Measurements from ENCODE around the gene NT5C2. TPM values are rescaled to one million over a fixed set of nuclear protein-coding genes. Genes with fewer than 3 reads are reported as not detected.
"Not testable (repeated sequence)": the region's sequence is repeated elsewhere in the genome, so short reads cannot be mapped to it uniquely, and the experiment has no call there.

Gene NT5C2
- total and polyA plus RNA-seq, 5 donors from 2014 or later: 52.4 to 59.6 (median 56.9) TPM

GRCh38 chr10:103197903-103198302, 4.8 kb upstream of the NT5C2 start:
- Mint-ChIP-seq H3K27ac (no peak overlapping the region), H3K9me3 (no peaks in the 10 kb centered on the region), H3K27me3 (peaks cover 8% of the 10 kb centered on the region), H3K36me3 (no peaks in the 10 kb centered on the region), H3K4me3 (peak overlapping the region in 1 of 4 donors; percentile 40), H3K4me1 (peaks cover 3 to 10% (median 7%) of the 10 kb centered on the region in 4 donors)
- Histone ChIP-seq H3K27me3 (ENCODE audit: control insufficient read depth, insufficient read depth, low read length) (no peaks in the 10 kb centered on the region), H3K36me3 (ENCODE audit: control insufficient read depth, insufficient read depth, low read length) (no peaks in the 10 kb centered on the region), H3K9me3 (ENCODE audit: control insufficient read depth in 2 of 2, low read length in 2 of 2) (no peaks in the 10 kb centered on the region), H3K4me1 (ENCODE audit: control insufficient read depth, insufficient read depth, low read length, poor library complexity, severe bottlenecking) (peaks cover 4% of the 10 kb centered on the region), H3K27ac (ENCODE audit: insufficient read depth, low read length, poor library complexity, severe bottlenecking) (no peak overlapping the region), H3K4me3 (ENCODE audit: low read depth, low read length) (no peak overlapping the region)
- ATAC-seq (ENCODE audit: low read depth in 2 of 2): no peak
- no peak for DNase-seq

DNA sequence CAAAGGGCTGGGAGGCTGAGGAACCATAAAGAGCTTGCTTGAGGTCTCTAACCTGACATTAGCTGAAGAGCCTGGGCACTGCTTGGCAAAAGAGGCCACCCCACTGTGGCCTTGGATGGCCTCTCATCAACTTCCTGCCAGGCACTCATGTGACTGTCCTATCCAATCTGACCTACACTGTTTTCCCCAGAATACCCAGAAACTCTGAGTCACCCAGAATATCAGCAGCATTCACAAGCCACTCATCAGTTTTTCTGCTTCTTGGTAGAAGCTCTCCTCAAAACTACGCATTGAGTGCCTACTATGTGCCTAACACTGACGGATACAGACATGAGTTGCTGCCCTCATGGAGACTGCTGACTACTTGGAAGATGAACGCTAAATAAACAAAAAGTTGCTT, 4.1 kb upstream of the NT5C2 start:
- peak overlapping the region in 1 of 4 donors; percentile 15 for H3K4me3 Mint-ChIP-seq
- H3K27me3 Mint-ChIP-seq: peaks cover 8% of the 10 kb centered on the region
- Histone ChIP-seq H3K4me1 (ENCODE audit: control insufficient read depth, insufficient read depth, low read length, poor library complexity, severe bottlenecking) (peaks cover 4% of the 10 kb centered on the region), H3K36me3 (ENCODE audit: control insufficient read depth, insufficient read depth, low read length) (no peaks in the 10 kb centered on the region), H3K27ac (ENCODE audit: insufficient read depth, low read length, poor library complexity, severe bottlenecking) (no peak overlapping the region), H3K9me3 (ENCODE audit: control insufficient read depth in 2 of 2, low read length in 2 of 2) (no peaks in the 10 kb centered on the region), H3K4me3 (ENCODE audit: low read depth, low read length) (no peak overlapping the region), H3K27me3 (ENCODE audit: control insufficient read depth, insufficient read depth, low read length) (no peaks in the 10 kb centered on the region)
- peak in 1 of 3 donors; percentile 28 for DNase-seq
- H3K4me1 Mint-ChIP-seq: peaks cover 3 to 15% (median 8%) of the 10 kb centered on the region in 4 donors
- ATAC-seq (ENCODE audit: low read depth in 2 of 2): no peak
- H3K27ac Mint-ChIP-seq: no peak overlapping the region
- H3K36me3 Mint-ChIP-seq: no peaks in the 10 kb centered on the region
- no peaks in the 10 kb centered on the region for H3K9me3 Mint-ChIP-seq

GRCh38 chr10:103196516-103196915, 3.4 kb upstream of the NT5C2 start:
- Mint-ChIP-seq H3K4me1 (peaks cover 9 to 22% (median 14%) of the 10 kb centered on the region in 4 donors), H3K27me3 (peaks cover 4% of the 10 kb centered on the region), H3K9me3 (no peaks in the 10 kb centered on the region), H3K4me3 (no peak overlapping the region), H3K27ac (no peak overlapping the region), H3K36me3 (no peaks in the 10 kb centered on the region)
- no peaks in the 10 kb centered on the region for H3K9me3 ChIP-seq (ENCODE audit: control insufficient read depth in 2 of 2, low read length in 2 of 2)
- no peaks in the 10 kb centered on the region for H3K36me3 ChIP-seq (ENCODE audit: control insufficient read depth, insufficient read depth, low read length)
- H3K27me3 ChIP-seq (ENCODE audit: control insufficient read depth, insufficient read depth, low read length): no peaks in the 10 kb centered on the region
- H3K27ac ChIP-seq (ENCODE audit: insufficient read depth, low read length, poor library complexity, severe bottlenecking): no peak overlapping the region
- ATAC-seq (ENCODE audit: low read depth in 2 of 2) (no peak), DNase-seq (no peak)
- H3K4me3 ChIP-seq (ENCODE audit: low read depth, low read length): no peak overlapping the region
- H3K4me1 ChIP-seq (ENCODE audit: control insufficient read depth, insufficient read depth, low read length, poor library complexity, severe bottlenecking): peaks cover 9% of the 10 kb centered on the region

- DNase-seq (no peak), ATAC-seq (ENCODE audit: low read depth in 2 of 2) (no peak)
- no peaks in the 10 kb centered on the region for H3K9me3 ChIP-seq (ENCODE audit: control insufficient read depth in 2 of 2, low read length in 2 of 2)
- H3K4me1 Mint-ChIP-seq: peaks cover 21 to 40% (median 28%) of the 10 kb centered on the region in 4 donors
- H3K27ac ChIP-seq (ENCODE audit: insufficient read depth, low read length, poor library complexity, severe bottlenecking): no peak overlapping the region
- H3K9me3 Mint-ChIP-seq: no peaks in the 10 kb centered on the region
- peak overlapping the region; percentile 32 for H3K4me3 ChIP-seq (ENCODE audit: low read depth, low read length)
- H3K27me3 Mint-ChIP-seq: peaks cover 4% of the 10 kb centered on the region
- H3K36me3 ChIP-seq (ENCODE audit: control insufficient read depth, insufficient read depth, low read length): no peaks in the 10 kb centered on the region
- peaks cover 4% of the 10 kb centered on the region for H3K36me3 Mint-ChIP-seq
- no peaks in the 10 kb centered on the region for H3K27me3 ChIP-seq (ENCODE audit: control insufficient read depth, insufficient read depth, low read length)
- H3K4me3 Mint-ChIP-seq: peak overlapping the region; percentile 90 to 99 (median 97)
- H3K4me1 ChIP-seq (ENCODE audit: control insufficient read depth, insufficient read depth, low read length, poor library complexity, severe bottlenecking): peaks cover 24% of the 10 kb centered on the region
- peak overlapping the region; percentile 70 to 95 (median 95) for H3K27ac Mint-ChIP-seq
These were observed 903 bp upstream of the NT5C2 start for GRCh38 chr10:103193820-103194529.

DNA sequence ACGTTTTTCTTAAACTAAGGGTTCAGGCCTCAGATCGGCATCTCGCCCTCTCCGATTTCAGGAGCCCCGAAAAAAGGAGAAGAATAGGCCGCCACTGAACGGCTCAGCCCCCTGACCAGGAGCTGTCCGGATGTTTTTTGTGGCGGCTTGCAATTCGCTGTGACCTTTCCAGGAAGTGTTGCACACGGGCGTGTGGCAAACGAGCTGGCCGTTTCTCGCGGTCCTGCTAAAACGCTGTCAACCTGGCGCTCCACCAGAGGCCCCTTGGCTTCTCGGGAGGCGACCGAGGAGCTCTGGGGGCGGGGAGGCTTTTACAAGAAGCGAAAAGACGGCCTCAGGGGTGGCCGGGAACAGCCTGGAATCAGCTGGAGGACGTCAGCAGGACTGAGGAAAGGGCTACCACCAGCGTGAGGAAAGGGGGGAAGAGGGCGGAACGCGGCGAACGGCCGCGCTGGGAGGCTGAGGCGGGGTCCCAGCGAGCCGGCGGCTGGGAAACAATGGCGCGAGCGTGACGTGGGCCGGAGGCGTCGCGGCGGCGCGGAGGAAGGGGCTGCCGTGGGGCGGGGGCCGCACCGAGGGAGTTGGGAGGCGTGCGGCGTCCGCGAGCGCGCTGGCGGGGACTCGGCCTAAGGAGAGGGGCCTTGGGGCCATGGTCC, 493 bp downstream of the NT5C2 start:
- H3K27ac ChIP-seq (ENCODE audit: insufficient read depth, low read length, poor library complexity, severe bottlenecking): peak overlapping the region; percentile 70
- peak; percentile 43 to 57 for ATAC-seq (ENCODE audit: low read depth in 2 of 2)
- Mint-ChIP-seq H3K9me3 (no peaks in the 10 kb centered on the region), H3K27me3 (peaks cover 4% of the 10 kb centered on the region), H3K4me3 (peak overlapping the region; percentile 96 to 99 (median 99)), H3K36me3 (peaks cover 4% of the 10 kb centered on the region), H3K4me1 (peaks cover 26 to 54% (median 34%) of the 10 kb centered on the region in 4 donors), H3K27ac (peak overlapping the region; percentile 85 to 95 (median 94))
- H3K36me3 ChIP-seq (ENCODE audit: control insufficient read depth, insufficient read depth, low read length): no peaks in the 10 kb centered on the region
- peaks cover 24% of the 10 kb centered on the region for H3K4me1 ChIP-seq (ENCODE audit: control insufficient read depth, insufficient read depth, low read length, poor library complexity, severe bottlenecking)
- H3K4me3 ChIP-seq (ENCODE audit: low read depth, low read length): peak overlapping the region; percentile 94
- peak; percentile 25 to 81 (median 57) for DNase-seq
- no peaks in the 10 kb centered on the region for H3K27me3 ChIP-seq (ENCODE audit: control insufficient read depth, insufficient read depth, low read length)
- H3K9me3 ChIP-seq (ENCODE audit: control insufficient read depth in 2 of 2, low read length in 2 of 2): no peaks in the 10 kb centered on the region

- Histone ChIP-seq H3K9me3 (ENCODE audit: control insufficient read depth in 2 of 2, low read length in 2 of 2) (no peaks in the 10 kb centered on the region), H3K4me3 (ENCODE audit: low read depth, low read length) (peak overlapping the region; percentile 94), H3K27me3 (ENCODE audit: control insufficient read depth, insufficient read depth, low read length) (no peaks in the 10 kb centered on the region), H3K27ac (ENCODE audit: insufficient read depth, low read length, poor library complexity, severe bottlenecking) (peak overlapping the region; percentile 70), H3K36me3 (ENCODE audit: control insufficient read depth, insufficient read depth, low read length) (no peaks in the 10 kb centered on the region), H3K4me1 (ENCODE audit: control insufficient read depth, insufficient read depth, low read length, poor library complexity, severe bottlenecking) (peaks cover 24% of the 10 kb centered on the region)
- ATAC-seq (ENCODE audit: low read depth in 2 of 2) (no peak), DNase-seq (no peak)
- peaks cover 26 to 55% (median 31%) of the 10 kb centered on the region in 4 donors for H3K4me1 Mint-ChIP-seq
- no peaks in the 10 kb centered on the region for H3K9me3 Mint-ChIP-seq
- peak overlapping the region; percentile 96 to 99 (median 99) for H3K4me3 Mint-ChIP-seq
- peaks cover 4% of the 10 kb centered on the region for H3K27me3 Mint-ChIP-seq
- peaks cover 4% of the 10 kb centered on the region for H3K36me3 Mint-ChIP-seq
- H3K27ac Mint-ChIP-seq: peak overlapping the region; percentile 85 to 95 (median 94)
These were observed 1.0 kb downstream of the NT5C2 start for GRCh38 chr10:103192089-103192450.

DNA sequence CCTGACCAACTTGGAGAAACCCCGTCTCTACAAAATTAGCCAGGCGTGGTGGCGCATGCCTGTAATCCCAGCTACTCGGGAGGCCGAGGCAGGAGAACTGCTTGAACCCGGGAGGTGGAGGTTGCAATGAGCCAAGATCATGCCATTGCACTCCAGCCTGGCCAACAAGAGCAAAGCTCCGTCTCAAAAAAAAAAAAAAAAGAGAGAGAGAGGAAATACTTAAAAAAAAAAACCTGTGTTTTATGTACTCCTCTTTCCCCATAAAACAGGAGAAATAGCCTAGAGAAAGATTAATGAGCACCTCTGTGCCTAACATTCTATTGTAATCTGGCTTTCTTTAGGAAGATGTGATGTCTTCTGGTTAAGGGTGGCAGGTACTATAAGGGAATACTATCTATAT, 1.9 kb downstream of the NT5C2 start:
- Histone ChIP-seq H3K4me3 (ENCODE audit: low read depth, low read length) (peak overlapping the region; percentile 94), H3K4me1 (ENCODE audit: control insufficient read depth, insufficient read depth, low read length, poor library complexity, severe bottlenecking) (peaks cover 24% of the 10 kb centered on the region)
- H3K27ac ChIP-seq (ENCODE audit: insufficient read depth, low read length, poor library complexity, severe bottlenecking); H3K9me3 Mint-ChIP-seq; H3K27me3 Mint-ChIP-seq; H3K27me3 ChIP-seq (ENCODE audit: control insufficient read depth, insufficient read depth, low read length); H3K36me3 ChIP-seq (ENCODE audit: control insufficient read depth, insufficient read depth, low read length); DNase-seq; ATAC-seq (ENCODE audit: low read depth in 2 of 2); H3K36me3 Mint-ChIP-seq; H3K9me3 ChIP-seq (ENCODE audit: control insufficient read depth in 2 of 2, low read length in 2 of 2); H3K27ac Mint-ChIP-seq: not testable (repeated sequence)
- H3K4me3 Mint-ChIP-seq: peak overlapping the region; percentile 96 to 99 (median 99)
- peaks cover 26 to 63% (median 36%) of the 10 kb centered on the region in 4 donors for H3K4me1 Mint-ChIP-seq

Measured in CD4-positive, CD25-positive, alpha-beta regulatory T cell (primary cell).